K562 (cell line): ENCODE data around the gene TYW5.

Source experiments
- EZH2 ChIP-seq: IDR thresholded peaks from 2 replicates; pipeline ENCODE4 v1.6.1; 2012; ENCODE audit warnings: low read depth, mild to moderate bottlenecking, inconsistent platforms, low read length, borderline replicate concordance
- GABPA ChIP-seq: fragments of 200-800 bp; sonication (Bioruptor generic); conservative IDR thresholded peaks from 2 replicates; pipeline ENCODE4 v1.6.1; 2016; ENCODE audit warnings: low read depth, missing genetic modification characterization, missing compliant biosample characterization
- TF ChIP-seq, protein P1 (sequence below), 3 experiments: IDR thresholded peaks in 2 of 3; conservative IDR thresholded peaks in 1 of 3; 2 replicates each; pipeline ENCODE4 v1.5.1; 2011 to 2012; ENCODE audit warnings: low read length in 3 of 3, mild to moderate bottlenecking in 3 of 3, control low read depth in 2 of 3, improper control_type of control experiment in 1 of 3, inconsistent platforms in 1 of 3, low read depth in 1 of 3, mixed read lengths in 1 of 3, moderate library complexity in 1 of 3; ENCODE audit not compliant: insufficient read depth in 2 of 3
- TF ChIP-seq, protein P2 (sequence below): sonication (generic); formaldehyde crosslinking; IDR thresholded peaks from 2 replicates; pipeline ENCODE4 v1.9.0; 2022; ENCODE audit warnings: mild to moderate bottlenecking, missing genetic modification reagents

DNA sequence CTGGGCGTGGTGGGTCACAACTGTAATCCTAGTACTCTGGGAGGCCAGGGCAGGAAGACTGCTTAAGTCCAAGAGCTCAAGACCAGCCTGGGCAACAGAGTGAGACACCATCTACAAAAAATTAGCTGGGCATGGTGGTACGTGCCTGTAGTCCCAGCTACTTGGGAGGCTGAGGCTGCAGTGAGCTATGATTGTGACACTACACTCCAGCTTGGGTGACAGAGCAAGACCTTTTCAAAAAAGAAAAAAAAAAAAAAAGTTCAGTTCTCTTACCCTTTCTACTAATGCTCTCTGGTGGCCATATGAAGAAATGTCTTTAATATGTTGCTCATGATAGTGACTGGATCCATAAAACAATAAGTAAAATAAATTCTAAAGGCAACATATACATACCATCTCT is 14.9 kb downstream of the TYW5 start:
- no peak for TF ChIP-seq EZH2
- TF ChIP-seq, protein P1, sequence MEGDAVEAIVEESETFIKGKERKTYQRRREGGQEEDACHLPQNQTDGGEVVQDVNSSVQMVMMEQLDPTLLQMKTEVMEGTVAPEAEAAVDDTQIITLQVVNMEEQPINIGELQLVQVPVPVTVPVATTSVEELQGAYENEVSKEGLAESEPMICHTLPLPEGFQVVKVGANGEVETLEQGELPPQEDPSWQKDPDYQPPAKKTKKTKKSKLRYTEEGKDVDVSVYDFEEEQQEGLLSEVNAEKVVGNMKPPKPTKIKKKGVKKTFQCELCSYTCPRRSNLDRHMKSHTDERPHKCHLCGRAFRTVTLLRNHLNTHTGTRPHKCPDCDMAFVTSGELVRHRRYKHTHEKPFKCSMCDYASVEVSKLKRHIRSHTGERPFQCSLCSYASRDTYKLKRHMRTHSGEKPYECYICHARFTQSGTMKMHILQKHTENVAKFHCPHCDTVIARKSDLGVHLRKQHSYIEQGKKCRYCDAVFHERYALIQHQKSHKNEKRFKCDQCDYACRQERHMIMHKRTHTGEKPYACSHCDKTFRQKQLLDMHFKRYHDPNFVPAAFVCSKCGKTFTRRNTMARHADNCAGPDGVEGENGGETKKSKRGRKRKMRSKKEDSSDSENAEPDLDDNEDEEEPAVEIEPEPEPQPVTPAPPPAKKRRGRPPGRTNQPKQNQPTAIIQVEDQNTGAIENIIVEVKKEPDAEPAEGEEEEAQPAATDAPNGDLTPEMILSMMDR (IDR thresholded peaks at IDR 0.05 in 2 of 3, conservative IDR thresholded peaks at IDR 0.05 in 1 of 3; ENCODE audit: insufficient read depth in 2 of 3, low read depth in 1 of 3, low read length in 3 of 3) = peak in 1 of 3 experiments; percentile 44; a peak in 2 of 6 replicates
- no peak for TF ChIP-seq GABPA (tag)
- TF ChIP-seq, protein P2, sequence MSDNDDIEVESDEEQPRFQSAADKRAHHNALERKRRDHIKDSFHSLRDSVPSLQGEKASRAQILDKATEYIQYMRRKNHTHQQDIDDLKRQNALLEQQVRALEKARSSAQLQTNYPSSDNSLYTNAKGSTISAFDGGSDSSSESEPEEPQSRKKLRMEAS (CRISPR knock-in tag) = no peak
